HG02870 (cell line): Measurements from ENCODE around the gene CHD6.

Experiments used
- ATAC-seq: cut with Tn5 transposase; IDR thresholded peaks from one replicate; pipeline ENCODE4 v1.9.1; 2021; ENCODE audit warnings: mild to moderate bottlenecking, moderate library complexity; ENCODE audit not compliant: unreplicated experiment

The CHD6 gene

DNA sequence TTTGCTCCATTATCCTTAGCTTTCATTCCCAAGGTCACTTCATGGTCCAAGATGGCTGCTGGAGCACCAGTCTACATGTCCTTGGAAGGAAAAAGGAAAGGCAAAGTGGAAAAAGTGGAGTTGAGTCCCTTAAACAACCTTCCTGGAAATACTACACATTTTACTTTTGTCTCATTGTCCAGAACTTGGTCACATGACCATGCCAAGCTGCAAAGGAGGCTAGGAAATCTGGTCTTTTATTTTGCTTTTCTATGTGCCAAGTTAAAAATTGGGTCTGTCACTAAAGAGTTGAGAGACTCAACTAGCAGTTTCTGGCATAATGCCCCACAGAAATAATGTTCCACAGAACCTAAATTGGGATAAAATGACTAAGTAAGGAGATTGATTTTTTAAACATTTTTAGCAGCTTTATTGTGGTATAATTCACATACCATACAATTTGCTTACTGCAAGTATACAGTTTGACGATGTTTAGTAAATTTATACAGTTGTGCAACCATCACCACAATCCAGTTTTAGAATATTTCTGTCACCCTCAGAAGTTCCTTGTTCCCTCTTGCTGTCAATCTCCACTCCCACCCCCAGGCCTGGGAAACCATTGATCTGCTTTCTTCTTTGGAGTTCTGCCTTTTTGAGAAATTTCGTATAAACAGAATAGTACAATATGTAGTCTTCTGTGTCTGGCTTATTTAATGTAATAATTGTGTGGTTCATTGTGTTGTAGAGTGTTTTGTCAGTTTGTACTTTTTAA is 5.6 kb upstream of the CHD6 start:
- ATAC-seq = no peak

DNA sequence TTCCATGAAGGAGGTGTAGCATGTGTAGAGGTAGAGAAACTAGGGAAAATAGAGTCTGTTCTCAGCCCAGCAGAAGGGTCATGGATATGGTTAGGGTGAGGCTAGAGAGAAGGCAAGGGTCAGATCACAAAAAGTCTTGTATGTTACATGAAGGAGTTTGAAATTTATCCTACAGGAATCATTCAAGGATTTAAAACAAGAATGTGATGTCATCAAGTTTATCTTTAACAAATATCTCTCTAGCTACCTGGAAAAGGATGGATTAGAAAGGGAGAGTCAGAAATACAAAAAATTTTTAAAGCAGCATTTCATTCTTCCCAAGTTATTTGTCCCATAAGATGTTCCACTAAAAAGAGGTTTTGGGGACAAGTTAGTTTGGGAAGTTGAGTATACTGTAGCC is 4.4 kb upstream of the CHD6 start:
- ATAC-seq = no peak

DNA sequence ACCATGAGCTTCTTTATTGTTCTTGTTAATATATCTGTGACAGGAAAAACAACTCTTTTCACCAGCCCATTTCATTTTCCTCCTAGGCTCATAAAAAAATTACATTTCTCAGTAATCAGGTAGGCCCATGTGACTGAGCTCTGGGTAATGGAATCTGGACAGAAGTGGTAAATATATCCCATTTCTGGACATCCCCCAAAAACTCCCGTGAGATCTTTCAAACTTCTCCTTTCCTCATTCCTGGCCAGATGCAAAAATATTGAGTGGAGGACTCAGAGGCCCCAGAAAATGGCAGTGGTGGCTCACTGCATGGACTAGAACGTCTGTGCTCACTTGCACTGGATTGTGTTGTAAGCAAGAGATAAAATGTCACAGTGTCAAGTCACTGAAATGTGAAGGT is 3.8 kb upstream of the CHD6 start:
- no peak for ATAC-seq

DNA sequence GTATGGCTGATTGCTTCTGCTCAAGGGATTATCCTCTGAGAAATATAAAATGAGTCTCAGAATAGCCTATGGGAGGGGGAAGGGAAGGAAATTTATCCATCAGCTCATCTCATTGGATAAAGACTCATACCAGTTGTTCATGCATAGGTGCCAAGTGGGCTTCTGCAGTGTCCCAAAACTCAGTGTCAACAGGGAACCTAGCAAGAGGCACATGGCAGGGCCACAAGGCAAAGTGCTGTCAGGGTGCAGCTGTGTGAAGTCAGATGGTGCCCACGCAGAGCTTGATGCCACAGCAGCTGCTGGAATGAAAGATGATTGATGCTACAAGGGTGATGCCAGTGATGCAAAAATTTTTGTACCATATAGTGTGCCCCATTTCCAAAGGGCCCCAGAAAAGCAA is 3.2 kb upstream of the CHD6 start:
- ATAC-seq = no peak

DNA sequence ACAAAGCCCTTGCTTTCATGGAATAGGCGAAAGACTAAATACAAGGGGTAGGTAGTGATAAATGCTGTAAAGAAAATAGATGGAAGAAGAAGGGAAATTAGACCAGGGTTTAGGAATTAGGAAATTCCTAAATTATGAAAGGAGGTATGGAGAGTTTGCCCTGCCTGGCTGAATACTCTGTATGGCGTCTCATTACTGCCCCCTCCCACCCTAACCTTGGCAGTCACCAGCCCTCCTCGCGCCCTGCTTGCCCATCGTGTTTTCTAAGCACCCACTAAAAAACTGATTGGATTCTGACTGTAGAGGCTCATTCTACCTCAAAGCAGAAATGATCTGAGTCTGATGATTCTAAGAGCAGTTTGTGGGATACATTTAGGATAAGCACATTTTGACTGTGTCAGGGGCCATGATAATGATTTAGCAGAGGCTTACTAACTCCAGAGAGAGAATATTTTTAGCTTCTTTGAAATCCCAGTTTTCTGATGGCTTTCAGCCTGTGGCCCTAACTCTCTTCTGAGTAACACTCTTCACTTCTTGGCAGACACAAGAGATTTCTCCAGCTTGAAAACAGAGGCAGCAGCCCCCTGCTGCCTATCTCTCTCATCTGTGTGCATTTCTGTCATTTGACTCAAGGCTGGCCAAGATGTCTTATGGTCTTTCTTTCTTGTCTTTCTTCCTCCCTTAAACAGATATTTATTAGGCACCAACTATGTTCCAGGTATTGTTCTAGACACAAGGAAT is 1.4 kb upstream of the CHD6 start:
- no peak for ATAC-seq

DNA sequence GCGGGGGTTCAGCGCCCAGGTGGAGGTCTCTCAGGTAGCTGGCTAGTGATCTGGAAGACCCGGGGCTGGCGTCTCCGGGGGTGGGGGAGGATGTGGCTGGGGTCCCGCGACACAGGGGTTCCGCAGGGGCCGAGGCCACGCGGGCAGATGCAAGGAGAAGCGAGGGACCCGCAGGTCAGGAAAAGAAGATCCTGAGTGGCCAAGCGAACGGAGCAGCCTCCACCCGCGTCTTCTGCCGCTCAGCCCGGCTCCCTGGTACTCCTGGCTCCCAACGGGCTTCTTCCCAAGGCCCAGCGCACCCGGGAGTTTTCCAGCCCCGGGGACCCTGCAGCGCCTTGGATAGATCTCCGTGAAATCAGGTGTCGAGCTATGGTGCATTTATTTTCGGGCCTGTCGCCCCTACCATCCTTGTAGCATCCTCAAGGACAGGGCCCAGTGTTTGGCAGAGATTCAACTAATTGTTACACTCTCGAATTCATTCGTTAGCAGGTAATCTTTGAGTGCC is 682 bp upstream of the CHD6 start:
- no peak for ATAC-seq

DNA sequence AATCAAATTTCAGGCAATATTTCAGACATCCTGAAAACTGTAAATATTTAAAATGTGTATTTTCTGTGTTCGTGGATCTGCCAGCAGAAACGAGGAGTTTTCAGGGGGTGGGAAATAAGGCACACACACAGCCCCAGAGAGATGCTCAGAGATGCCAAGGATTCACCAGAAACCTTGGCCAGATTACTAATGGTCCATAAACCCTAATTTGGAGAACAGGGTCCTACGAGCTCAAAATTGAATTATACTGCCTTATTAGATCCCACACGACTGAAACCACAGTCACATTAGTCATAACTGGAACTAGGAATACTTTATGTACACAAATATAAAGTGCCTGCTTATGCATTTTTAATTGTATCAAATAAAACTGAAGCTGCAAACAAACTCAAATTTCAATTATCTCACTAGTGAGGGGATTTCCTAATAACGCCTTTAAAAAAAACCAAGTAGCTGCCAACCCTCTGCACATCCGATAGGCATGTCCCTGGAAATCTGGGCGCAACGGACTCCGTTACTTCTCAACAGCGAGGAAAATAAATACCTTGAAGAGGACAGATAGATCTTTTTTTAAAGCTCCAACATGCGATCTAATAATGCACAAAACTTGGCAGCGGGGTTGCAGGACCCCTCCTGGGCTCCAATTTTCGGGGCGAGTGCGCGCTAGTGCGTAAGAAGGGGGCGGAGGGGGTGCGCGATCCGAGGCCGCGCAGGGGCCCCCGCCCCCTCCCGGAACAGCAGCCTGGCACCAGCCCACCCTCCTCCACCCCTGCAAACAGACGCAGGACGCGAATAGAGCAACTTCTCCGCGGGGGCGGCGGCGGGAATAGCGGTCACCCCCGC is 897 bp downstream of the CHD6 start:
- no peak for ATAC-seq

DNA sequence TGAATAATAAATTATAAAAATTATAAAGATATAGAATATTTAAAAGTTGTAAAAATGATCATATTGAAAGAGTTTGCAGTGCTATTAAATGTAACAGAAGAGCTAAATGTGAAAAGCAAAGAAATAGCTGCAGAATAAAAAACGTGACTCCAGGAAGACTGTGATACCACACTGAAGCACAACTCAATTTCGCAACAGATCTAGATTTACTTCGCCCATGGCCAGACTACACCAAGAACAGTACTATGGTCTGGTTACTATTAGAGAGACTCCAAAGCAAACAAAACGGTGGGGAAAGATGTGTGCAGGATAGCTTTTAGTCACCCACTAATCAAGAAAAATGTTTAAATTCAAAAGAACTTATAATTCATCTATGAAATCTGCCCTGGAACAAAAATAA is 1.9 kb downstream of the CHD6 start:
- ATAC-seq = no peak

DNA sequence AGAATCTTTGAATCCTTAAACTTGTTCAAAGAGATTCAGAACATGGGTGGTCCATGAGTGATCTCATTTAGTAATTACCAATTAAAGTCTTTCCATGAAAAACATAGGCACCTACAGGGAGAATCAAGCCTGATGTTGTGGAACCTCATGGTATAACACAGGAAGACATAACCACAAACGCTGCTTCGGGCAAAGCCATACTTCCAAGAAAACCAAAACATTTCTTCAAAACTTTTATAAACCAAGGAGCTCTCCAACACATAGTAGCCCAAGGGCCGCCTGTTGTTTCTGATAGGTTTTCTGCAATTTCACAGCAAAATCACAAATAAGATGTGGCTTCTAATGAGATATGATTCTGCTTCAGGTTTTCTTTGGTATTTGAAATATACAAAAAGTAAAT is 2.5 kb downstream of the CHD6 start:
- ATAC-seq = no peak

DNA sequence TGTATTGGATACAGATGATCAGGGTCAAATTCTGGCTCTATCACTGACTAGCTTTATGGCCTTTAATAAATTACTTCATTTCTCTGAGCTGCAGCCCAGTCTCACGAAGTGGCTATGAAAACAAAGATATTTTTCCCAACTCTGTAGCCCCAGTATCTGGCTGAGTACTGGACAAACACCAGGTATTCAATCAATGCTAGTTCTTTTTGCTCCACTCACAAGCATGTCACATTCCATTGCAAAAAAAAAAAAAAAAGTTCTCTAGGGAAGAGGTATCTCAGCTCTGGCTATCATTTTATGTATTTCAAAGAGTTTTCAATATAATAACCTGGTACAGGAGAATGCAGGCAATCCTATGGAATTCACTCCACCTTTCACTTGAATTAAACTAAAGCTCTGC is 3.1 kb downstream of the CHD6 start:
- no peak for ATAC-seq

DNA sequence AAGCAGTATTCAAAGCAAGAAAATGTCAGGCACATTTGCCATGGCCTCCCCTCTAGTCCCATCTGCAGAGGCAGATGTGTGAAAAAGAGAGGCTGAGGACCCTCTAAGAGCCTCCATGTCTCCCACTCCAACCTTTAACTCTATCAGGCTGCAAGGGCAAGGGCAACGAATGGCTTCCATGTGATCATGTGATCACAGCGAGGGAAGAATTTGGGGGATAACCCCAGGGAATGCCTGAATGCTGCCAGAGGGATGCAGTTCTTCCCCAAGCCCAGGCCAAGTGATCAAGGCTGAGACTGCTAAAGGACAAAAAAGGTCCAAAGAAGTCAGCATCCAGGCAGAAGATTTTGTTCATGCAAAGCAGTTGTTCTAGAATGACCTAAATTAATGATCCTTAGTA is 4.9 kb downstream of the CHD6 start:
- no peak for ATAC-seq

DNA sequence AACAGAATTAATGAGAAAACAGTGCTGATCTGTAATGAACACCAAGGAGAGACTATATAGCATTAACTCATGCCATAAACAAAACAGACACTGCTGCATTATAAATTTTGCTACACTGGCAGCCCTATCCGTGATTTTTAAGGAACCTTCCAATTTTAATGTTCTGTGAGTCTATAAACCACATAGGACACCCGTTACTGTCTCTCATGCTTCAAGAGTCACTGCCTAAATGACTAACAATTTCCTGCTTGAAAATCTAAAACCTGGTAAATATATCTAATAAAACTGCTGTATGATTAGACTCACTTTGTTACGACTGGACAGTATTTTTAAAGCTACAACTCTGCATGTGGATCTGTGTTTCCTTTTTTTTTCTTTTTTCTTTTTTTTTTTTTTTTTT is 8.7 kb downstream of the CHD6 start:
- no peak for ATAC-seq

DNA sequence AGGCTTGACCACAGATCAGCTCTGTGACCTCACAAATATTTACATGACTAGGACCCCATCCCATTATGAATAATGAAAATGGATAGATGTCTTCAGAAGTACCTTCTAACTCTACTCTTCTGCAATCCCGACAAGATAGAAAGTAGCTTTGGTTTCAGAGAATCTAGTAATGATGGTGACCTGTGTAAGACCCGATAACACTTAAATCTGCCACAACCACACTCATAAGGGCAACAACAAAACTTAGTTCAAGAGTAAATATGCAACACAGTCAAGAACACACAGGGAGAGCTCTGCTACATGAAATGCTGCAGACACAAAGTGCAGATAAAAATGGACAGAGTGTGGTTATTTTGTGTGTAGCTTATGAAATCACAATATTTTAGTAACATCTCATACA is 9.6 kb downstream of the CHD6 start:
- peak; percentile 86 for ATAC-seq

DNA sequence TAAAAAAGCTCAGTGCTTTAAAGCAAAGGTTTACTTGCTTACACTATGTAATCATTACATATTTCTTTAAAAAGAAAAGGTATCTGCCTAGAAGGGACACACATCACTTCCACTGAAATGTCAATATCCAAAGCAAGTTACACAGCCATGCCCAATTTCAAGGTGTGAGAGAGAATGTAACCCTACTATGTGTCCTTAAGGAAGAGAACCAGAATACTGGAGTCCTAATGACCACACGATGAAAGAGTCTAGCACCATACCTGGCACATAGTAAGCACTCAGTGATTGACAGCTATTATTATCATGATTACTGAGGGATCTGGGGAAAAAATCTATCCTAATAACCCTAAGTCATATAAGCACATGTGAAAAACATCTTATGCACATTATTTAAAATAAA is 10.4 kb downstream of the CHD6 start:
- no peak for ATAC-seq

DNA sequence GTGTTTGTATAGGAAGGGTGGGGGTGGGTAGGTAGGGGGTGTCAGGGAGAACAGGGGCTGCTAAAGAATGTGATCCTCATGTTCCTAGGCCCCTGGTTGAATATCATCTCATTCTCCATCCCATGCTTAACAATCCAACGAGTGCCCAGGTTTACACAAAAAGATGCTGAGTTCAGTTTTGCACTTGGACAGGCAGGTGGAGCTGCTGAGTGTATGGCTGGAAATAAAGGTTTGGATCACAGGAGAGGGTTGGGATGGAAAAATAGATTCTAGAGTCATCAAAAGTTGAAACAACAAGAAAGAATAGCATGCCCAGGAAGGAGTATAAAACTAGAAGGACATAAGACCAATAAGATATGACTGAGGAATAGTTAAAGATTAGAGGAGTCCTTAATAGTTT is 14.2 kb downstream of the CHD6 start:
- ATAC-seq = no peak

DNA sequence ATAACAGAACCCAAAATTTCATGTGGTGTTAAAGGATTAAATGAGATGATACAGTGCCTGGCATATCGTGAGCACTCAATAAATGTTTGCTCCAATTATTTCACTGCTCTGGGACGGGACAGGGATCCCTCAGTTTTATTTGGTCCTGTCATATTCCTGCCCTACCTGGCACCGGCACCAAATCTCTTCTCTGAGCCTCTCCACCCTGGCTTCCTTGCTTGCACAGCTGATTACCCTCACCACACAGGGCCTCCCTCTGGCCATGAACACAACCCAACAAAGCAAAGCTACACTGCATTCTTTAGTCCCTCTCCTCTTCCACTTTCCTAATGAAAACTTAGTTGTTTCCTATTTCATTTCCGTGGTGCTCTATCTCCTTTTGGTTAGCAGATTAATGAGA is 16.4 kb downstream of the CHD6 start:
- no peak for ATAC-seq

DNA sequence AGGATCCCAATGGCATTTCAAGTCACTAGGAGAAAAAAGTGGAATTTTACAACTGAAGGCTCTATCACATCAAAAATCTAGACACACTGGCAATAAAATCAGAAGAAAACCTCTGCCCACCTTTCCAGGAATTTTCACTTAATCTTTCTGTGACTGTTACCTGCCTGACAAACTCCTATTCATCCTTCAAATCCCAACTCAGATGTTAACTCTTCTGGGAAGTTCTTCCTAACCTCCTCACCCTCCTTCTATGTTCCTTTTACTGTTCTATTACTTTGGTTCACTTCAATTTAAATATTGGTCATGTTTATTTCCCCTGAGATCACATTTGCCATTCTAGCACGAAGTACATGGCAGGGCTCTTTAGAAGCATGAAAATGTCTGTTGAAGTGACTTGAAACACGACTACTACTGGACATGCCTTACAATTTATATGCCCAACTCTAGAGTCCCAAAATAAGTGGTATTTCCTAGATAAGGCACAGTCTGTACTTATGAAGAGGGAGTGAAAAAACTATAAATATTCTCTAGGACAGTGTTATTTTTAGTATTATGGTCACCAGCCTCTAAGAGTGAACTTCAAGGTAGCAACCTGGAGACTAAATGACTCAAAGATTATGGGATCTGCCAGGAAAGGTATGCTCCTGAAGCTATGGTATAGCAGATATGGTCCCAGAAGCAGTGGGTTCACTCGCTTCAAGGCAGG is 17.1 kb downstream of the CHD6 start:
- no peak for ATAC-seq

DNA sequence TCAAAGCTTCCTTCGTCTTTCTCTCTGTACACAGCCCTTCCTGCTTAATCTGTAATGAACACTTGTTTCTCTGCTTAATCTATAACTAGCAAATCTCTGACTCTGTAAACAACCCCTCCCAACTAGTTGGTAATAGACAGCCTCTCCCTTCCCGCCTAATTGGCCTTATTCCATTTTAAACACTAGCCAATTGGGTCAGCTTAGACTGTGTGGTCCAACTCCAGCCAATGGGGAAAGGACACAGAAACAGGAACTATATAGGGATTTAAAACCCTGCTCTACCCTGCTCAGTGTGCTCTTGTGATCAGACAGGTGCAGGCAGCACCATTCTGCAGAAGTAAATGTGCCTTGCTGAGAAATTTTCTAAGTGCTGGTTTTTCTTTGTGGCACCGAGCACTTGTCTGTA is 18.5 kb downstream of the CHD6 start:
- no peak for ATAC-seq

DNA sequence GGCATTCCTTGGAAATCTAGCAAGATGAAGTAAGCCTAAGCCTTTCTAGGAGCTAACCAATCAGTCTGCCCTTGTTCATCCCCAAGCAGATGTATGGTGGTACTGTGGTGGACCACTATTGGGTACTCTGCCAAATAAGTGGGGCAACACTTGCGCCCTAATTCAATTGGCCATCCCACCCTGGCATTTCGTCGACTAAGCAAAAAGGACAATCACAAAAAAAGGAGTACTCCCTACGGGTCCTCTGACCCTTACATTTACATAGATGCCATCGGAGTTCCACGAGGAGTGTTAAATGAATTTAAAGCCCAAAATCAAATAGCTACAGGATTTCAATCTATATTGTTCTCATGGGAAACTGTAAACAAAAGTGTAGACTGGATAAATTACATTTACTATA is 19.5 kb downstream of the CHD6 start:
- no peak for ATAC-seq

DNA sequence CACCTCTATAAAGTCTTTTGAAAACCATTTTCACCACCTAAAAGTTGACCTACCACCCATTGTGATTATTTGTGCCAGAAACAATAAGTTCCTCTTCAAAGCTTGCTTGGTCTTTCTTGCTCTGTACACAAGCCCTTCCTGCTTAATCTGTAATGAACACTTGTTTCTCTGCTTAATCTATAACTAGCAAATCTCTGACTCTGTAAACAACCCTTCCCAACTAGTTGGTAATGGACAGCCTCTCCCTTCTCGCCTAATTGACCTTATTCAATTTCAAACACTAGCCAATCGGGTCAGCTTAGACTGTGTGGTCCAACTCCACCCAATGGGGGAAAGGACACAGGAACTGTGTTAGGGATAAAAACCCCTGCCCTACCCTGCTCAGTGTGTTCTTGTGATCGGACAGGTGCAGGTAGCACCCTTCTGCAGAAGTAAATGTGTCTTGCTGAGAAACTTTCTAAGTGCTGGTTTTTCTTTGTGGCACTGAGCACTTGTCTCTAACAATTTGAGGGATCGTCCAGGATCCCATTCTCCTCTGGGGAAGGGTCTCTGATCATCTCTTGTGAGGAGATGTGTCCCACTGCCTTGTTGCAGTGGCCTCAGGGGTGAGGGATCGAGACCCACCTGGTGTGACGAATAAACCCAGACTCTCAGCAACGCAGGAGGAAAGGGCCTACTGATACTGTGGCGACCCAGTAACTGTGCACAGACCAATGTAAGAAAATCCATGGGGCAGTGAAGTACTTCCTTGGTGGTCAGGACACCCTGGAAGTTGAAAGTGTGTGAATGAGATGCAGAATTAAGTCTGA is 23.5 kb downstream of the CHD6 start:
- ATAC-seq = no peak
